ENCODE data around the gene SEMA3F.

DNA sequence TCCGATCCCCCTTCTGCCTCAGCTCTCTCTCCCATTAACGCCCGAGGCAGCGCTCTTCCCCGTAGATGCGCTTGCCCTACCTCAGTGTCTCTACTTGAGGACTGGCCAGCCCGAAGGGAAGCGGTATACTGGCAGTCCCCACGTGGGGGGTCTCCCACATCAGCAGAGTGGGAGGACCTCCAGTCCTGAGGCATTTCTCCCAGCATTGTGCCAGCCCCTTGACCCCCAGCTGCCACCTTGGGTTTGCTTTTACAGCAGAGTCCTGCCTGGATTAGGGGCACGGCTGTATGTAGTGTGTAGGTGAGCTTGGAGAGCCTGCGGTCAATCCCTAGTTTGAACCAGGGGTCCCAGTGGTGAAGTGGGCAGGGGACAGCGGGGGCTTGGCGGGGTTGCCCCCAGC is 767 bp downstream of the SEMA3F start:
- no peak for TF ChIP-seq RAD21 (IDR thresholded peaks at IDR 0.05; ENCODE audit: low read length)
- TF ChIP-seq CTCF (conservative IDR thresholded peaks at IDR 0.05; ENCODE audit: low read depth, low read length): no peak
- TF ChIP-seq, protein P1, sequence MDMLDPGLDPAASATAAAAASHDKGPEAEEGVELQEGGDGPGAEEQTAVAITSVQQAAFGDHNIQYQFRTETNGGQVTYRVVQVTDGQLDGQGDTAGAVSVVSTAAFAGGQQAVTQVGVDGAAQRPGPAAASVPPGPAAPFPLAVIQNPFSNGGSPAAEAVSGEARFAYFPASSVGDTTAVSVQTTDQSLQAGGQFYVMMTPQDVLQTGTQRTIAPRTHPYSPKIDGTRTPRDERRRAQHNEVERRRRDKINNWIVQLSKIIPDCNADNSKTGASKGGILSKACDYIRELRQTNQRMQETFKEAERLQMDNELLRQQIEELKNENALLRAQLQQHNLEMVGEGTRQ (IDR thresholded peaks at IDR 0.05; ENCODE audit: low read depth, low read length): no peak
- TF ChIP-seq CEBPB (IDR thresholded peaks at IDR 0.05; ENCODE audit: low read depth, low read length): no peak
- TF ChIP-seq POLR2A (IDR thresholded peaks at IDR 0.05; ENCODE audit: low read depth, low read length): no peak
- TF ChIP-seq SMC3 (IDR thresholded peaks at IDR 0.05; ENCODE audit: low read depth, low read length): no peak
- TF ChIP-seq MAFK (IDR thresholded peaks at IDR 0.05; ENCODE audit: low read depth, low read length): no peak
